ENCODE measurements around the gene FOXP1. TPM values are rescaled to one million over a fixed set of nuclear protein-coding genes. Genes with fewer than 3 reads are reported as not detected.

FOXP1 gene
- total and polyA plus RNA-seq, 2 donors (not counting 1 experiment from before 2014, with no cell fraction given) = 91.1 to 508 TPM

DNA sequence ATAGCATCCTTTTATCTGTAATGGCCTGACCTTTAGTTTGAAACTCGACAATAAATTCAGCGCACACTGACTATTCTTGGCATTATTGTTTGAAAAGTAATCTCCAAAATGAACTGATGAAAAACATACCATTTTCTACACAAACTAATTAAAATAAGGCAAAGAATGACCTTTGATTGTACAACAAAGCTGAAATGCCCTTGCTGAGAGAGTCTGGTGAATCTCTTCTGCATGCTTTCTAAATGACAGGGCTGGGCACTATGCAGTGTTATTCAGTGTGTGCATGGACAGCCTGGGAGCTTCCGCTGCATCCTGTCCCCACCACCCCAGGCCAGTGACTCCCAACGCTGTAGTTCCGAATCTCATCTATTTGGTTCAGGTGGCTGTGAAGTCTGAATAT, 530.8 kb downstream of the FOXP1 start:
- no peak overlapping the region for H3K4me3 Mint-ChIP-seq
- ATAC-seq (ENCODE audit: low read depth) (no peak), DNase-seq (no peak)
- no peaks in the 10 kb centered on the region for H3K27me3 Mint-ChIP-seq
- Histone ChIP-seq H3K4me1 (ENCODE audit: control insufficient read depth in 2 of 2, insufficient read depth in 2 of 2, low read length in 2 of 2) (peaks cover 67 to 70% of the 10 kb centered on the region in 2 donors), H3K4me2 (replicated peaks; ENCODE audit: low read depth, low read length, poor library complexity, severe bottlenecking) (no peak overlapping the region), H3K36me3 (replicated peaks in 1 of 2; ENCODE audit: control extremely low read depth in 1 of 2, control insufficient read depth in 1 of 2, extremely low read depth in 1 of 2, insufficient read depth in 2 of 2, low read length in 1 of 2) (peaks cover 0 to 71% of the 10 kb centered on the region in 2 experiments), H4K20me1 (ENCODE audit: control insufficient read depth, insufficient read depth, low read length, poor library complexity, severe bottlenecking) (peaks cover 64% of the 10 kb centered on the region), H3K27ac (ENCODE audit: low read length in 2 of 2) (peak overlapping the region in 1 of 2 donors; percentile 28), H3K9me3 (ENCODE audit: control extremely low read depth in 1 of 3, control insufficient read depth in 2 of 3, insufficient read depth in 1 of 3, low read length in 2 of 3) (no peaks in the 10 kb centered on the region), H3K4me3 (ENCODE audit: control extremely low read depth in 1 of 5, extremely low read depth in 1 of 5, insufficient read depth in 1 of 5, low read depth in 2 of 5, low read length in 4 of 5) (no peak overlapping the region), H3K79me2 (ENCODE audit: control insufficient read depth, insufficient read depth, low read length) (peaks cover 99% of the 10 kb centered on the region), H3K9ac (ENCODE audit: low read length) (no peak overlapping the region), H3K27me3 (replicated peaks in 1 of 4; ENCODE audit: control extremely low read depth in 1 of 4, control insufficient read depth in 3 of 4, insufficient read depth in 4 of 4, low read length in 3 of 4) (no peaks in the 10 kb centered on the region), H2AFZ (ENCODE audit: insufficient read depth, low read depth, low read length, poor library complexity, severe bottlenecking) (no peak overlapping the region)
- CTCF ChIA-PET = interaction anchor here (1.0 to 2.3 kb wide), 5 partner anchors 9 to 22 kb away, joined by 3 to 9 read pairs (median 4); no protein-coding TSS in a partner anchor
- H3K9me3 Mint-ChIP-seq (ENCODE audit: insufficient read depth) = no peaks in the 10 kb centered on the region
- peaks cover 99% of the 10 kb centered on the region for H3K4me1 Mint-ChIP-seq
- no CpG with 5 or more reads among the region's 5 CpGs for WGBS (ENCODE audit: insufficient coverage)
- POLR2A ChIA-PET = no interaction called here
- intact Hi-C loops (cut with micrococcal nuclease) = loop anchor here (1.0 kb wide), 1 partner anchor 8 kb away; no protein-coding TSS in a partner anchor
- no peak for TF ChIP-seq EZH2 (IDR thresholded peaks at IDR 0.05; ENCODE audit: borderline replicate concordance, insufficient read depth, low read depth, low read length, poor library complexity, severe bottlenecking)
- TF ChIP-seq, protein P1, sequence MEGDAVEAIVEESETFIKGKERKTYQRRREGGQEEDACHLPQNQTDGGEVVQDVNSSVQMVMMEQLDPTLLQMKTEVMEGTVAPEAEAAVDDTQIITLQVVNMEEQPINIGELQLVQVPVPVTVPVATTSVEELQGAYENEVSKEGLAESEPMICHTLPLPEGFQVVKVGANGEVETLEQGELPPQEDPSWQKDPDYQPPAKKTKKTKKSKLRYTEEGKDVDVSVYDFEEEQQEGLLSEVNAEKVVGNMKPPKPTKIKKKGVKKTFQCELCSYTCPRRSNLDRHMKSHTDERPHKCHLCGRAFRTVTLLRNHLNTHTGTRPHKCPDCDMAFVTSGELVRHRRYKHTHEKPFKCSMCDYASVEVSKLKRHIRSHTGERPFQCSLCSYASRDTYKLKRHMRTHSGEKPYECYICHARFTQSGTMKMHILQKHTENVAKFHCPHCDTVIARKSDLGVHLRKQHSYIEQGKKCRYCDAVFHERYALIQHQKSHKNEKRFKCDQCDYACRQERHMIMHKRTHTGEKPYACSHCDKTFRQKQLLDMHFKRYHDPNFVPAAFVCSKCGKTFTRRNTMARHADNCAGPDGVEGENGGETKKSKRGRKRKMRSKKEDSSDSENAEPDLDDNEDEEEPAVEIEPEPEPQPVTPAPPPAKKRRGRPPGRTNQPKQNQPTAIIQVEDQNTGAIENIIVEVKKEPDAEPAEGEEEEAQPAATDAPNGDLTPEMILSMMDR (IDR thresholded peaks at IDR 0.05) = no peak
- H3K27ac Mint-ChIP-seq = peak overlapping the region; percentile 66

DNA sequence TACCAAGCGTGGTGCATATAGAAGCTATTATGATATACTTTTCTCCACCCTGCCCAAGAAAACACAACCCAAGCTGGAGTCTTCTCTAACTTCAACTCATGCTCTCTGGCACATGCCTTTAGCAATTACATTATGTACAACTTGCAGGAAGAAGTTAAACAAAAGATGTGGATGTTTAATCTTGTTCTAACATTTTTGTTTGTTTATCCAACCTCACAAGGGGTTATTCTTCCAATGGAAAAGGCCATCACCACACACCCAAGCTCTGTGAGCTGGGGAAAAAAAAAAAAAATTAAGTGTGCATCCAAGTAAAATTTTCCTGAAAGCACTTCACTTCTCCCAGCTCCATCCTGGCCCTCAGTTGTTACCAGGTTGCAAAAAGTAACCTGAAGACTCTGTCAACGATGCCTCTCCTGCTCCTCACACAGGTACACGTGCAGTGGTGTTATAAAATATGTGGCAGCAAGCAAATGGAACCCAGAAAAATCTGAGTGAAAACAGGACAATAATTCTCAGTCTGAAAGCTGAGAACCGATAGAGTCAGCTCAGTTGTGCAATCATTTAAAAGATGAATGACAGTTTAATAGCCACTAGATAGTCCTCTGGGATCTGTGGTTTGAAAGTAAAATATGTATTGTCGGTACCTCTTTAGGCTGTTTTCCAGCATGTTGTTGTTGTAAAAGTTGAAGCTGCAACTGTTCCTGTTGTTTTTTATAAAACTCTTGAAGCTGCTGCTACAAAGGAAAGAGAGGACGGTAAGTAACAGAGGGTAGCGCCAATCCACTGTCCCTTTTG, 531.4 kb downstream of the FOXP1 start:
- DNase-seq (no peak), ATAC-seq (ENCODE audit: low read depth) (peak; percentile 39)
- Histone ChIP-seq H3K27me3 (replicated peaks in 1 of 4; ENCODE audit: control extremely low read depth in 1 of 4, control insufficient read depth in 3 of 4, insufficient read depth in 4 of 4, low read length in 3 of 4) (no peaks in the 10 kb centered on the region), H3K4me2 (replicated peaks; ENCODE audit: low read depth, low read length, poor library complexity, severe bottlenecking) (no peak overlapping the region), H3K79me2 (ENCODE audit: control insufficient read depth, insufficient read depth, low read length) (peaks cover 99% of the 10 kb centered on the region), H3K4me1 (ENCODE audit: control insufficient read depth in 2 of 2, insufficient read depth in 2 of 2, low read length in 2 of 2) (peaks cover 66 to 72% of the 10 kb centered on the region in 2 donors), H3K4me3 (ENCODE audit: control extremely low read depth in 1 of 5, extremely low read depth in 1 of 5, insufficient read depth in 1 of 5, low read depth in 2 of 5, low read length in 4 of 5) (no peak overlapping the region), H3K9me3 (ENCODE audit: control extremely low read depth in 1 of 3, control insufficient read depth in 2 of 3, insufficient read depth in 1 of 3, low read length in 2 of 3) (no peaks in the 10 kb centered on the region), H3K9ac (ENCODE audit: low read length) (no peak overlapping the region), H3K36me3 (replicated peaks in 1 of 2; ENCODE audit: control extremely low read depth in 1 of 2, control insufficient read depth in 1 of 2, extremely low read depth in 1 of 2, insufficient read depth in 2 of 2, low read length in 1 of 2) (peaks cover 0 to 77% of the 10 kb centered on the region in 2 experiments), H4K20me1 (ENCODE audit: control insufficient read depth, insufficient read depth, low read length, poor library complexity, severe bottlenecking) (peaks cover 59% of the 10 kb centered on the region), H2AFZ (ENCODE audit: insufficient read depth, low read depth, low read length, poor library complexity, severe bottlenecking) (no peak overlapping the region), H3K27ac (ENCODE audit: low read length in 2 of 2) (peak overlapping the region in 1 of 2 donors; percentile 28)
- Mint-ChIP-seq H3K9me3 (ENCODE audit: insufficient read depth) (no peaks in the 10 kb centered on the region), H3K4me1 (peaks cover 100% of the 10 kb centered on the region), H3K4me3 (peak overlapping the region; percentile 27), H3K27ac (peak overlapping the region; percentile 75), H3K27me3 (no peaks in the 10 kb centered on the region)
- POLR2A ChIA-PET = no interaction called here
- TF ChIP-seq, protein P1 (IDR thresholded peaks at IDR 0.05) = no peak
- TF ChIP-seq EZH2 (IDR thresholded peaks at IDR 0.05; ENCODE audit: borderline replicate concordance, insufficient read depth, low read depth, low read length, poor library complexity, severe bottlenecking) = no peak
- WGBS (ENCODE audit: insufficient coverage) = 38% methylated on average over 5 of the region's 7 CpGs
- CTCF ChIA-PET = interaction anchor here (1.1 to 2.3 kb wide), 5 partner anchors 11 to 22 kb away, joined by 3 to 9 read pairs (median 4); no protein-coding TSS in a partner anchor
- intact Hi-C loops (cut with micrococcal nuclease) = loop anchor here (1.0 kb wide), 1 partner anchor 8 kb away; no protein-coding TSS in a partner anchor

Data from B cell (primary cell).